ENCODE measurements around the gene ATP1A1. TPM values are rescaled to one million over a fixed set of nuclear protein-coding genes. Genes with fewer than 3 reads are reported as not detected.

The ATP1A1 gene
- total and polyA plus RNA-seq, 9 of the 15 experiments (the other 6 are each of a cell fraction or from before 2014, with no cell fraction given) = 99.3 to 513 (median 234) TPM

GRCh38 chr1:116415699-116416533 is 42.9 kb downstream of the ATP1A1 start (continued):
- TF ChIP-seq ID3 (CRISPR knock-in tag; IDR thresholded peaks at IDR 0.05) (no peak), ID3 (tag; IDR thresholded peaks at IDR 0.05) (peak; percentile 78; the same call in 1 of the 2 replicates), VEZF1 (CRISPR knock-in tag; IDR thresholded peaks at IDR 0.05) (peak; percentile 98), PURB (CRISPR knock-in tag; IDR thresholded peaks at IDR 0.05; ENCODE audit: low read depth) (no peak), ZNF57 (CRISPR knock-in tag; IDR thresholded peaks at IDR 0.05) (no peak), CHD2 (IDR thresholded peaks at IDR 0.05; ENCODE audit: low read depth, low read length) (peak; percentile 48; the same call in 1 of the 2 replicates), TAF9B (IDR thresholded peaks at IDR 0.05; ENCODE audit: partially characterized antibody) (peak; percentile 26), ESRRA (IDR thresholded peaks at IDR 0.05; ENCODE audit: borderline replicate concordance, low read depth) (peak; percentile 96), MTA2 (IDR thresholded peaks at IDR 0.05; ENCODE audit: low read depth) (peak; percentile 74), MED1 (CRISPR knock-in tag; IDR thresholded peaks at IDR 0.05; ENCODE audit: borderline replicate concordance) (no peak), SREBF1 (IDR thresholded peaks at IDR 0.05; ENCODE audit: borderline replicate concordance, low read depth, low read length) (no peak), SMAD1 (IDR thresholded peaks at IDR 0.05; ENCODE audit: low read depth, low read length, partially characterized antibody) (peak; percentile 28), ETS1 (conservative IDR thresholded peaks at IDR 0.05; ENCODE audit: control insufficient read depth, low read depth, low read length) (peak; percentile 48; the same call in 1 of the 2 replicates), TRIM24 (IDR thresholded peaks at IDR 0.05) (peak; percentile 34 to 69; a peak in 1 of 4 replicates), HDAC6 (IDR thresholded peaks at IDR 0.05; ENCODE audit: low read depth, low read length) (no peak), FOXP1 (CRISPR knock-in tag; IDR thresholded peaks at IDR 0.05) (0 out of 2 replicates have a peak, but pooled peaks have one; percentile 71), RNF2 (IDR thresholded peaks at IDR 0.05) (peak; percentile 98), TFAP4 (CRISPR knock-in tag; IDR thresholded peaks at IDR 0.05; ENCODE audit: borderline replicate concordance) (peak; percentile 51; the same call in 1 of the 2 replicates), EP400 (IDR thresholded peaks at IDR 0.05) (peak; percentile 33; the same call in 1 of the 2 replicates), TARDBP (IDR thresholded peaks at IDR 0.05) (peak; percentile 62; the same call in 1 of the 2 replicates), CREM (IDR thresholded peaks at IDR 0.05; ENCODE audit: low read depth) (peak; percentile 80), ZNF395 (CRISPR knock-in tag; IDR thresholded peaks at IDR 0.05) (peak; percentile 69), STAT5A (IDR thresholded peaks at IDR 0.05; ENCODE audit: borderline replicate concordance, low read length) (peak; percentile 97)
